IPS-18a (cell line): Measurements from ENCODE around the gene DENND1A.
"Not testable (repeated sequence)": the region's sequence is repeated elsewhere in the genome, so short reads cannot be mapped to it uniquely, and the experiment has no call there.

Experiments
- H3K27ac ChIP-seq: one replicate; pipeline ENCODE4 v1.5.1; 2013; ENCODE audit warnings: low read length
- H3K27me3 ChIP-seq: one replicate; pipeline ENCODE4 v1.6.1; 2013; ENCODE audit warnings: mild to moderate bottlenecking, low read length; ENCODE audit not compliant: control insufficient read depth, insufficient read depth
- H3K36me3 ChIP-seq: one replicate; pipeline ENCODE4 v1.6.1; 2013; ENCODE audit warnings: low read depth, low read length; ENCODE audit not compliant: control insufficient read depth
- H3K4me1 ChIP-seq: one replicate; pipeline ENCODE4 v1.6.1; 2013; ENCODE audit warnings: low read depth, low read length; ENCODE audit not compliant: control insufficient read depth
- H3K4me3 ChIP-seq: one replicate; pipeline ENCODE4 v1.5.1; 2013; ENCODE audit warnings: low read length
- H3K9ac ChIP-seq: one replicate; pipeline ENCODE4 v1.6.1; 2013; ENCODE audit warnings: mild to moderate bottlenecking, low read length, moderate library complexity
- H3K9me3 ChIP-seq: one replicate; pipeline ENCODE4 v1.6.1; 2013; ENCODE audit warnings: low read depth, low read length; ENCODE audit not compliant: control insufficient read depth

The DENND1A gene

GRCh38 chr9:123944464-123944863 lies 14.5 kb upstream of the DENND1A start:
- not testable (repeated sequence) for H3K4me1 ChIP-seq, H3K9ac ChIP-seq, H3K9me3 ChIP-seq, H3K4me3 ChIP-seq, H3K27me3 ChIP-seq, H3K27ac ChIP-seq, H3K36me3 ChIP-seq

GRCh38 chr9:123943671-123944070 lies 13.7 kb upstream of the DENND1A start:
- Histone ChIP-seq H3K27me3 (no peaks in the 10 kb centered on the region), H3K4me1 (no peaks in the 10 kb centered on the region), H3K36me3 (no peaks in the 10 kb centered on the region), H3K4me3 (no peak overlapping the region), H3K9ac (no peak overlapping the region), H3K9me3 (no peaks in the 10 kb centered on the region), H3K27ac (no peak overlapping the region)

- no peak overlapping the region for H3K9ac ChIP-seq
Observed at GRCh38 chr9:123942542-123942941, 12.6 kb upstream of the DENND1A start.

GRCh38 chr9:123941524-123942070 lies 11.7 kb upstream of the DENND1A start:
- no peaks in the 10 kb centered on the region for H3K27me3 ChIP-seq

More at GRCh38 chr9:123942542-123942941, 12.6 kb upstream of the DENND1A start:
- H3K9me3 ChIP-seq: no peaks in the 10 kb centered on the region
- no peaks in the 10 kb centered on the region for H3K4me1 ChIP-seq
- no peak overlapping the region for H3K4me3 ChIP-seq
- no peaks in the 10 kb centered on the region for H3K36me3 ChIP-seq
- H3K27me3 ChIP-seq: no peaks in the 10 kb centered on the region
- no peak overlapping the region for H3K27ac ChIP-seq

GRCh38 chr9:123940721-123941523 lies 11.0 kb upstream of the DENND1A start:
- Histone ChIP-seq H3K9me3 (no peaks in the 10 kb centered on the region), H3K4me1 (no peaks in the 10 kb centered on the region), H3K27ac (no peak overlapping the region), H3K4me3 (no peak overlapping the region), H3K9ac (no peak overlapping the region), H3K36me3 (no peaks in the 10 kb centered on the region), H3K27me3 (no peaks in the 10 kb centered on the region)

More at GRCh38 chr9:123941524-123942070, 11.7 kb upstream of the DENND1A start:
- Histone ChIP-seq H3K9me3 (no peaks in the 10 kb centered on the region), H3K36me3 (no peaks in the 10 kb centered on the region), H3K27ac (no peak overlapping the region), H3K4me3 (no peak overlapping the region), H3K4me1 (no peaks in the 10 kb centered on the region), H3K9ac (no peak overlapping the region)

GRCh38 chr9:123938401-123938800 lies 8.5 kb upstream of the DENND1A start:
- H3K36me3 ChIP-seq: no peaks in the 10 kb centered on the region
- H3K4me1 ChIP-seq: no peaks in the 10 kb centered on the region
- no peak overlapping the region for H3K4me3 ChIP-seq
- H3K9ac ChIP-seq: no peak overlapping the region
- no peak overlapping the region for H3K27ac ChIP-seq
- H3K27me3 ChIP-seq: no peaks in the 10 kb centered on the region
- no peaks in the 10 kb centered on the region for H3K9me3 ChIP-seq

- H3K9me3 ChIP-seq, H3K4me3 ChIP-seq, H3K27me3 ChIP-seq, H3K36me3 ChIP-seq, H3K27ac ChIP-seq, H3K9ac ChIP-seq, H3K4me1 ChIP-seq: not testable (repeated sequence)
Observed at GRCh38 chr9:123936575-123936974, 6.6 kb upstream of the DENND1A start.

- no peaks in the 10 kb centered on the region for H3K36me3 ChIP-seq
- H3K9ac ChIP-seq: no peak overlapping the region
- H3K4me3 ChIP-seq: no peak overlapping the region
- no peaks in the 10 kb centered on the region for H3K9me3 ChIP-seq
- H3K27ac ChIP-seq: no peak overlapping the region
- H3K4me1 ChIP-seq: peaks cover 13% of the 10 kb centered on the region
- peaks cover under 1% of the 10 kb centered on the region for H3K27me3 ChIP-seq
Observed at GRCh38 chr9:123933440-123934212, 3.7 kb upstream of the DENND1A start.

- Histone ChIP-seq H3K36me3 (no peaks in the 10 kb centered on the region), H3K9me3 (no peaks in the 10 kb centered on the region), H3K4me1 (peaks cover 49% of the 10 kb centered on the region), H3K27me3 (peaks cover 4% of the 10 kb centered on the region), H3K4me3 (peak overlapping the region; percentile 62), H3K27ac (no peak overlapping the region), H3K9ac (peak overlapping the region; percentile 46)
Observed at GRCh38 chr9:123929177-123929869, 603 bp downstream of the DENND1A start.

- H3K4me1 ChIP-seq: peaks cover 49% of the 10 kb centered on the region
- peak overlapping the region; percentile 46 for H3K9ac ChIP-seq
Observed at GRCh38 chr9:123928533-123929176, 1.3 kb downstream of the DENND1A start.

More at GRCh38 chr9:123928533-123929176, 1.3 kb downstream of the DENND1A start:
- no peak overlapping the region for H3K27ac ChIP-seq
- peaks cover 4% of the 10 kb centered on the region for H3K27me3 ChIP-seq
- peaks cover 5% of the 10 kb centered on the region for H3K9me3 ChIP-seq
- peak overlapping the region; percentile 62 for H3K4me3 ChIP-seq
- H3K36me3 ChIP-seq: no peaks in the 10 kb centered on the region
